A673 (cell line): ENCODE measurements around the gene SLC24A4.

Experiments
- CTCF ChIP-seq: fragments of 300-800, 200-600 bp; sonication (generic); conservative IDR thresholded peaks from 2 replicates; pipeline ENCODE4 v1.5.1; 2017; ENCODE audit warnings: low read depth, mild to moderate bottlenecking, antibody characterized with exemption, low read length, moderate library complexity, mixed read lengths
- EZH2 ChIP-seq: fragments of 200-600 bp; sonication (generic); IDR thresholded peaks from 2 replicates; pipeline ENCODE4 v1.6.1; 2017; ENCODE audit warnings: borderline replicate concordance, low read depth, mild to moderate bottlenecking, mixed read lengths, antibody characterized with exemption, low read length; ENCODE audit not compliant: poor library complexity, severe bottlenecking

- no peak for TF ChIP-seq CTCF
- no peak for TF ChIP-seq EZH2
These were observed 212.1 kb downstream of the SLC24A4 start for GRCh38 chr14:92534932-92535643.
